NCI-H1092 treated with DMSO at 0.1 percent for 48 hours (cell line): ENCODE data around the gene ARID5B.
"Not testable (repeated sequence)": the region's sequence is repeated elsewhere in the genome, so short reads cannot be mapped to it uniquely, and the experiment has no call there.

ENCODE experiments used
- DNase-seq: peaks from one replicate; lab custom pipeline; 2025; lab: John Stamatoyannopoulos, UW

The ARID5B gene

DNA sequence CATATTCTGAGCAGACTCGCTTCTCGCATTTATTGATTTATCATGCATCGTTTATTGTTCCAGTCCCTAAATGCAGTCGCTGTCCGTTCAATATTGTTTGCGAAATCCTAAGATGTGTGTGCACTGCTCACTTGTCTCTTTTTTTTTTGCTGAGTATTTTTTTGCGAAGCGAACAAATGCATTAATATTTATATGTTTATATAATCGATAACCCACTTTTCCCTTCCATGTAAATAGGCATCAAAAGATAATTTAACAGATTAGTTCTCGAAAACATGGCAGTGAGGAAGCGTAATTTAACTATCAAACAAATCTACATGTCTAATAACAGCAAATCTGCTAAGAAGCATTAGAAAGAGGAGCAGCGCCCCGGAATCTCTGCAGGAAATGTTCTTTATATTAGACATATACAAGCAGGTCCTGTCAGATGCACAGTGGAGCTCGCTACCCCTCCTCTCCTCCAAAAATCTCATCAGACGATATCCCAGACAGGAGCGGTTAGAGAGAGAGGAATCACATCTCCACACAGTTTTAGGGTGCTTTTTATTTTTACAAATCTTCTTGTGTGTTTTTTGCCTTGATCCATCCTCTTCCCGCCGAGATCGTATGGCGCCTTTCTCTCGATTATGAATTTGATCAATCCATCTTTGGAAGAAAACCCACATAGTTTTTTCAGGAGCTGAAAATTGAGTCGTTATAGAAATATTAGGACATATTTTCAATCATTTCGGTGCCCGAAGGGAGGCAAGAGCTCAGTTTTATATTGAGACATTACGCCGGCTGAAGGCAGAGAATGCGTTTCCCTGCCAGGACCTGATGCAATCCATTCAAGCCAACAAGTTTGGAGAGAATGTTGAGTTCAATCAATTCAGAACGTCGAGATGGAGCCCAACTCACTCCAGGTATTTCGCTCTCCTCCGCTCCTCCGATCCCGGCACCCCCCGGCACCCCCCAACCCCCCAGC, at the start of gene ARID5B:
Gene ARID5B (plus strand): TSS at position 871 of the 964 bp plus-strand sequence. CDS start 11 bp downstream, at position 882.
- DNase-seq = peak; percentile 68

DNA sequence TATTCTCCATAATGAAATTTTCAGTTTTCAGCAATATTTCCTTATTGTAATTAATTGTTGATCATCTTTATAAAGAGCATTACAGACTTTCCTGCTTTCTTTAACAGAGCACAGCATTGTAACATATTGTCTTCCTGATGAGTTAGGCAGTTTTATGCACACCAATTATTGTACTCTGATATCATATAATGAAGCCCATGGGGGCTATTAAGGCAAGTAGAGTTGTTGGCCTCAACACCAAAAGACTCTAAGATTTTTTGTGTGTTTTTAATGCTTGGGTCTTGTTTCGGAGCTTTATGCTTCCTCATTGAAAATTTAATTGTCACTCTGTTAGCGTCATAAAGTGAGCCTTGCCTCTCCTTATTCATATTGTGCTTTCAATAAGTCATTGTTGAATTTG, 49.2 kb upstream of the ARID5B start:
- DNase-seq = no peak

DNA sequence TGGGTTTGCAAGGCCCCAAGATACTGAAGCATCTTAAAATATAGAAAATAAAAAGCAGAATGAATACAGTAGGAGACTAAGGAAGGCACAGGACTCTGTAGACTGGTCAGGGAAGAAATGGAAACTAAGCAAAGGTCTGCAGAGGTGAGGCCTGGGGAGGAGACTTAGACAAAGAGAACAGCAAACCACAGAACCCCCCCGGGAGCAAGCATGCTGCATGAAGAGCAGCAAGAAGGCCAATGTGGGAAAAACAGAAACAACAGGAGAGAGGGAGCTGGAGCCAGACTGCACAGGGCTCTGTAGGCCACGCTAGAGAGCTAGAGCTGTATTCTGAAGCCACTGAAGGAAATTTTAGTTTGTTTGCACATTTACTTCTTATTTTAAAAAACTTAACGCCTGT, 45.7 kb upstream of the ARID5B start:
- no peak for DNase-seq

DNA sequence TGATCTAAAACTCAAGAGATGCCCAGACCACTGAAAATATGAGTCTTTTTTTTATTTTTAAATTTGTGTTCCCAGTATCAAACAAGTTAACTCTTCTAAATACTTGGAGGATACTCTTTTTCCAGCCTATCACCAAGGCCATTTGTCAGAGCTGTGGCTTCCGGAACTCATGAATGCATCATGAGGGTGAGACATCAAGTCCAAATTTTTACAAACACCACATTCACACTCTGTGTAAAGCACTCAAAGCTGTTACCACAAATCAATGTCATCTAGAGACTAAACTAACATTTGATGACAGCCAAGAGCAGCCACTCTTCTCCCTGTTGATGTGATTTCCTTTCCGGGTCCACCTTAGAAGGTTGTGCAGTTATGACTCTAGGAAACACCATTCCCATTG, 43.8 kb upstream of the ARID5B start:
- DNase-seq = no peak

DNA sequence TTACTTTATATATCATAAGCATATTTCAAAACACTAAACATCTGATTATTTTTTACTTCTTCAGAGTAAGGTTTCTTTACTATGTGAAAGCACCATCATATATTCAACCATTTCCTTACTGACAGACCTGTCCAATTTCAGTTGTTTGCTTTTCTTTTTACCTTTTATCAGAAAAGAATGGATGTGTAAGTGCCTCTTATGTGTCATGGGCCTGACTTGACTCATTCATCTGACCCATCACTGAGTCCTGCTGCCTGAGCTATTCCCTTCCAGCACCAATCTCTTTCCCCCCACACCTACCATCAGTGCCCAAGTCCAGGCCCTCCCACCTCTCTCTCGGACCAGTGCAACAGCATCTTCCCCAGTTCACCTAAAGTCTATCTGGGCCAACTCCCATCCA, 41.7 kb upstream of the ARID5B start:
- DNase-seq = no peak

DNA sequence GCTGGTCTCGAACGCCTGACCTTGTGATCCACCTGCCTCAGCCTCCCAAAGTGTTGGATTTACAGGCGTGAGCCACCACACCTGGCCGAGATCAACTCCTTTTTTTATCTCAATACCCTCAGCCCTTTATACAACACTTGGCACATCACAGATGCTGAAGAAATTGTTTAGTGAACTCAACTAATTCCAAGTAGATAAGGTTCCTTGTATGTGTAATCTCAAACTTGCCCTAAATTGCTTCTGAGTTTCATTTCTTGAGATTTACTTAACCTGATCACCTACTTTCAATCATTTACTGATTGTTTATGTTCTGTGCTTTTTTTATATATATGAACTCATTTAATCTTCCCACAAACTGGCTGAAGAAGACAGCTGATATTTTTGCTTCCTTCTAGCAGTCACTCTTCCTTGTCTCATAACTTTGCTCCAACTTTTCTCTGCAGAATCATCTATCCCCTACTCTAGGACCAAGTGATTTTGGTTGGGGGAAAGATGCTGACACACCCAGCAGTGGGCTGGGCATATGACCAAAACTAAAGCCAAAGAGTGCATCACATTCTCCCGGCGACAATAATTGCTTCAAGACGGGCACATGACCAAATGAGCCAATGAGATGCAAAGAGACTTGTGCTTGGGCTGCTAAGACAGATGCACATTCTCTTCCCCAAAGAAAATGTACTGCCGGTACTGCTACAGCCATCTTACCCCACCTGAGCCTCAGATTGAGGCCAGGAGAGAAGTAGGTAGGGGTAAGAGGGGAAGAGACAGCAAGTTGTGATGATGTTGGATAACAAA, 40.3 kb upstream of the ARID5B start:
- no peak for DNase-seq

GRCh38 chr10:61863981-61864380, 37.5 kb upstream of the ARID5B start:
- no peak for DNase-seq

GRCh38 chr10:61866700-61867368, 34.7 kb upstream of the ARID5B start:
- DNase-seq = no peak

- DNase-seq = not testable (repeated sequence)
Observed at GRCh38 chr10:61867374-61867773, 34.1 kb upstream of the ARID5B start.

- not testable (repeated sequence) for DNase-seq
Observed at GRCh38 chr10:61867817-61868216, 33.7 kb upstream of the ARID5B start.

- DNase-seq = no peak
Observed at GRCh38 chr10:61869041-61869675, 32.3 kb upstream of the ARID5B start.

DNA sequence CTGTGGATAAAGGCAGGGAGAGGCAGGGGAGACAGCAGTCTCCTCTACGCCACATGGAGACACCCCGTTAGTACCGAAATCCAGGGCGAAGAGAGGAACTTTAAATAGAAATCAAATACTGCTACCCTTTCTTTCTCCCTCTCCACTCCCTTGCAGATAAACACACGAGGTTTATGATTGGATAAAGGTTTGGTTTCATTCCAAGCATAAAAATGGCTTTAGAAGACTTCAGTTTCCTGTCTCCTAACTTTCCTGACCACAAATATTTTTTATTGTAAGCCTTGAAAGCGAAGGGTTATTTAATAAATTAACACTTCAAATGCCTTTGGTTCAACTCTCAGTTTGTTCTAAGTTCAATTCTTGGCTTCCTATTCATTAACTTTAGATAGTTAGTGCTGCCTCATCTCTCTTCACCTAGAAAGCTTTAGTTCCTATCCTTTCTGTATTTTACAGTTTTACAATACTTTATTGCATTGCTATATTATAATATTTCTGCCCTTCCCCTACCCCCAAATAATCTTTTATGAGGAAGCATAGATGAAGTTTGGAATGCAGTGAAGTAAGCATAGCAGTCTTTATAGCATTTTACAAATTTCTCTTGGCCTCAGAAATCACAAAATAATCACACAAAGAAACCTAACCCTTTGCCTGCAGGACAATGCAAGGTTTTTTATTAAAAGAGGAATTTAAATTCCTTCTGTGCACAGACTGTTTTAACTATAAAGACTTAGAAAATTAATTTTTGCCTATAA, 31.5 kb upstream of the ARID5B start:
- no peak for DNase-seq

- DNase-seq = no peak
Observed at GRCh38 chr10:61870526-61870895, 31.0 kb upstream of the ARID5B start.

GRCh38 chr10:61871487-61871886, 30.0 kb upstream of the ARID5B start:
- DNase-seq = no peak

- DNase-seq = no peak
Observed at GRCh38 chr10:61877887-61878739, 23.4 kb upstream of the ARID5B start.

DNA sequence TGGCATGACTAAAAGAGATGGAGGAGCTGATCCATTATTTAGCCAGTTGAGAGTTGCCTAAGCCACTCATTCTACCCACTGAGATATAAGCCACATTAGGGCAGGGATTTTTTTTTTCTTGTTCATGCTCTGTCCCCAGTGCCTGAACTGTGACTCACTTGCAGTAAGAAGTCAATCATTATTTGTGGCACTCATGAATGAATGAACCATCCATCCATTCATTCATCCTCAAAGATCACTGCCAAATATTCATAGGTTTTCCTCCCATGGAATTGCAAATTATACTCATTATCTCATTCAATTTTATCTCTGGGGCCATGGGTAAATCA, 22.8 kb upstream of the ARID5B start:
- DNase-seq = no peak

GRCh38 chr10:61882621-61883370, 18.7 kb upstream of the ARID5B start:
- DNase-seq = no peak

- no peak for DNase-seq
Observed at GRCh38 chr10:61883371-61884025, 18.0 kb upstream of the ARID5B start.

DNA sequence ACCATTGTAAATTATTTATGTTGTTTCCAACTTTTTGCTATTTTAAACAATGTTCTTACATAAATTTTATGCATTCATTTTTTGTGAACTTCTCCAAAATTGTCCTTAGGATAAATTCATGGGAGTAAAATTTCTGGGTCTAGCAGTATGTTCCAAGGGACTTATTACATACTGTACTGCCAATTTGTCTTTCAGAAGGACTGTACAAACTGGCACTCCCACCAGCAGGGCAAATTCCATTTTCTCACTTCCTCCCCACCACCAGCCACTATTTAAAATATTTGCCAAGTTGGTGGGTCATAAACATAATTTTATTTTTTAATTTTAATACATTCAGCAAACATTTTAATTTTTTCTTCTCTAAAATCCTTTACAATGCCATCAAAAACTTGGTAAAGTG, 13.7 kb upstream of the ARID5B start:
- DNase-seq = no peak
